ENCODE measurements around the gene LARGE1.

Gene LARGE1

DNA sequence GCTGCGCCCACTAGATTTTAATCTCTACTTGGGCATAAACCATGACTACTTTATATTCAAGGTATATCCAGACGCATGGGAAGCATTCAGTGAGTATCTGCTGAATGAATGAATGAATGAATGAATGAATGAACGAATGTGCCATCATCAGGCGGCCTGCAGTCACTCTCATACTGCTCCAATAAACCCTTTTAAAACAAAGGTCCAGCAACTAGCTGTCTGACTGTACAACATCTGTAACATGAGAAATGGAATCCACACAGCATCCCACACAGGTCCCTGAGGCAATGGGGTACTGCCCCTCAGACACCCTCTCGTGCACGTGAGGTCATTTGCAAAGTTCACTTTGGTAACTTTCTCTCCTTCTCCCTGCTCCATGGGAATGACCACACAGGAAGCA lies 147.5 kb downstream of the LARGE1 start:
- DNase-seq (ENCODE audit: low spot score), result no peak

DNA sequence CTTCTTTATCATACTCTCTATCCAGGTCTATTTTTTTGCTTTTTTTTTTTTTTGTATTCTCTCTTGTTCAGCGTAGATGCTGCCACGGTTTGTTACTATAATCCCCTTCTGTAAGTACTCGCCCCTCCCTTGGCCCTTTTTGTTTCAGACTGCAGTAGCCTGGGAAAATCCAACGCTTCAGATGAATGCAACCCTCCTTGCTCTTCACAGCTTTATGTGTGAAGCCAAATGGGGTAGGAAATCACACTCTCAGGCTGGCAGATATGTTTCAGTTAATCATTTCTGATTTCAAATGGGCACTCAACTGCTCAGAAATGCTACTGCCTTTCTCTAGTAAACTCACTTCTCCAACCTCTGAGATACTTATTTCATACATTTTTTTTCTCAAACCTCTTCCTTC lies 149.1 kb downstream of the LARGE1 start:
- no peak for DNase-seq (ENCODE audit: low spot score)

DNA sequence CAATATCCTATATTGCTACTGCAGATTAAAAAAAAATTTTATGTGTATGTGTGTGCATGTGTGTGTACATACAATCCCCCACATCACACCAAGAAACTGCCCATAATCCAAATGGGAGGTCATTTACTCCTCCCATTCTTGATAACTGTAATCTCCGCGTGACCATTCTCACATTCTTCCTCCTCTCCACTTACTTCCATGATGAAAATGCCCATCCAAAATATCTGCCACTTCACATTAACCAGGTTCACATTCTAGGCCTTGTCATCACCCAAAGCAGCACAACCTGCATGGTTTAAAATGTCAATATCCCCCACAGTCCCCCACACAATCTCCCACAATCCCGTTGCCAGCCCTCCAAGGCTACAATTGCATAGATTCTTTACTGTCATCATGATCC lies 149.6 kb downstream of the LARGE1 start:
- no peak for DNase-seq (ENCODE audit: low spot score)

DNA sequence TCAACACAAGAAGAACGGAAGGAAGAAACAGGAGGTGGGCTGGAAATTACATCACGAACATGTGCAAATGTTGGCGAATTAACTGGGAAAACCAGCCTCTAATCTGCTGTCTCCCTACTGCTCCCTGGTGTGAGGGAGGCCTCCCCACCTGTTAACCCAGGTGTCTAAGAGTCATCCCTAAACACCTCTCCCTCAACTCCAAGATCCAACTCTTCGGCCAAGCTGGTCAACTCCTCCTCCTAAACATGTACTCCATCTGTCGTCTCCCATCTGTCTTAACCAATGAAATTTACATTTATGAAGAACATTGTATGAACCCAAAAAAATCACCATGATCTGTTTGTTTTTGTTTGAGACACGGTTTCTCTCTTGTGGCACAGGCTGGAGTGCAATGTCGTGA lies 154.2 kb downstream of the LARGE1 start:
- no peak for DNase-seq (ENCODE audit: low spot score)

DNA sequence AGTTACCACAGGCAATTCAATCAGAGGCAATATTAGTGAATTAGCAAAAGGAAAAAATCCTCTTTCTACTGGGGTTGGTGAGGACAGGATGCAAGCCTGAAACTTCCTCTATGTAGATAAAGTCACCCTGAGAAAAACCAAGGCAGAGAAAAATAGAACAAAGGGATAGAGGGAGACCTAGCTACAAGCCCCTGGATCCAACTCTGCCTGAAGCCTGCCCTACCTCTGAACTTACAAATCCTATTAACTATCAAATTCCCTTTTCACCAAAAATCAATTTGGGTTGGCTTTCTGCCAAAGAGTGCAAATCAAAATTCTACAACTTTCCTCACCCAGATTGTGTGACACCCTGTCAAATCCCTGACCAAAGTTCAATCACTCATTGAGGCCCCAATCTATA lies 161.3 kb downstream of the LARGE1 start:
- DNase-seq (ENCODE audit: low spot score), result no peak

DNA sequence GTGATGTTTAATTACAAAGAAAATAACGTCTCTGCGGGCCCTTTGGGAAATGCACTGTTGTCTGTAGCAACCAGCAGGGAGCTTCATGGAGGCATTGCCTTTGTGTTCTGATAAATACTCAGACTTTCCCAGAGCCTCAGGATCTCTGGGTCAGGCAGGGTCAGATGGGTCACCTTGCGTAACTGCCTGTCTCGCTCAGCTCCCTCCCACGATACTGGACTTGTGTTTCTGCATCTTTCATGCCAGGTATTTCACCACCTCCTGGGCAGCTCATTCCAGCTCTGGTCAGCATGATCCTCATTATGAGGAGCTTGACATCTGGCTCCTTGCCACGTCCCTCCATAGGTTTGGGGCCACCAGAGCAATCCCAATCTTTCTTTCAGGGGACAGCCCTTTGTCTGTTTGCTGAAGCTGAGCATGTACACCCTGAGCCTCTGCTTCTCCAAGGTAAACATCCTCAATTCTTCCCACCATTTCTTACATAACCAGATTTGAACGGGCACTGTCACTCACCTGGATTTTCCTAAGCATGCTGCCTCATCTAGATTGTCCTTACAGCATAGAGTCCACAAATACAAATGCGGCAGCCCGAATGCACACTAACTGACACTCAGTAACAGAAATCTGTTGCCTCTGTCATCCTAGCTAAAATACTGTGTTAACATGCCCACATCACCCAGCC lies 162.3 kb downstream of the LARGE1 start:
- no peak for DNase-seq (ENCODE audit: low spot score)

DNA sequence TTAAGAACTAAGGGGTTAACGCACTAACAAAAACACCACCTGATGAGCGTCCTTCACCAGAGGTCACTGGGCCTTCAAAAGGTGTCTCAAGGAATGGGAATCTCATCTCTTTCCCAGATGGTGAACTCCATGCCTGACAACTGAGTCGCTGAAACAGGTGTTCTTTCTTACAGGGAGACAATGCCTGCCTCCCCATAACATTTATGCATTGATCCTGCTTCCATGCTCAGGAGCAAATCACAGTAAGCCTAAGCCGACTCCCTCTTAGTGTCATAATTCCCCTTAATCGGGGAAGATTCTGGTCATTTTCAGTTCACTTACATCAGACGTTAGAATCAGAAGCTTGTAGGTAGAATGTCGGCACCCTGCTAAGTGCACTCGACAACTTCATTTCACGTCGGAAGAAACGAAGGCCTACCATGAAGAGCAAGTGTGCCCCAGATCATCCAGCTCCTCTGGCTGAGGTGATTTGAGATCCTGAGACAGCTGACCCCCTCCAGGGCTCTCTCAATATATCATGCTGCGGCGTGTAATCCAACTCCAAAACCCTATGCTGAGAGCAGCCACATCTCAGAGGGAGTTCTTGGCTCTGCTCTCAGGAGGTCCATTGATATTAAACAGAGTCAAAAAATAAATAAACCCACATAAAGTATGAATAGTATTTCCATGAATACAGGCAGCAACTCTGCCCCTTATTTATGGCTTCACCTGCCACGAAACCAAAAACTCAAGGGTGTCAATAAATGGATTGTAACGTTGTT lies 163.1 kb downstream of the LARGE1 start:
- DNase-seq (ENCODE audit: low spot score), result no peak

DNA sequence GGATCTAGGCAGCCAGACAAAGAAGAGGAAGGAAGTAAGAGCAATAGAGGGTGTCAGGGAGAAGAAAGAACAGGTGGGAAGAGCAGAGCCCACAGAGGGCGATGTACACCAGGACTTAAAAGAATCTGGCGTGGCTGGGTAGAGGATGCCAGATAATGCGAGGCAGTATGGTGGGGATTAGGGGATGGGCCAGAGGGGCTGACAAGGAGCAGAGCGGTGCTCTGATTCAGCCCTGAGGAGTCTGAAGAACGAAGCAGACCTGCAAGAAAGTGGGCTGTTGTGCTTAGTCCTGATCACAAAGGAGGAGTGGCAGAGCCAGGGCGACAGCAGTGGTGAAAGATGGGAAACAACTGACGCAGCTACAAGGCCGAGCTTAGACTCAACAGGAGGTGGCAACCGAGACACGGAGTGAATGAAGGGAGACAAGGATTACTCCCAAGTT lies 163.7 kb downstream of the LARGE1 start:
- no peak for DNase-seq (ENCODE audit: low spot score)

DNA sequence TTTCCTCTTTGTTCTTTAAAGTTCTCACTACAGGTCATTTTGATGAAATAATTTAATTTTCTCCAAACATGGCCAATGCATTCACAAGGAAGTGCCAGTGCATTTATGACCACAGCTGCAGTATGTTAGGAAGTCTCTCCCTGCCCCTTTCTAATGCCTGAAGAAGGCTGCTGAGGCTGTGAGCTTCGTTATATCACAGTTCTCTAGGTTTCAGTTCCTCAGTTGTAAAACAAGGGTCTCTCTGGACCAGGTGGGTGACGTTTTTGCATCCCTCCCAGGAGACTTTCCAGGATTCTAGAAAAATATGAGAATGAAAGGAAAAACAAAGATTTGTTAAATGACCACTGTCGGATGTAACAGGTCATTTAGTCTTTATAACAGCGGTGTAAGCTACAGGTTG lies 171.6 kb downstream of the LARGE1 start:
- DNase-seq (ENCODE audit: low spot score), result no peak

DNA sequence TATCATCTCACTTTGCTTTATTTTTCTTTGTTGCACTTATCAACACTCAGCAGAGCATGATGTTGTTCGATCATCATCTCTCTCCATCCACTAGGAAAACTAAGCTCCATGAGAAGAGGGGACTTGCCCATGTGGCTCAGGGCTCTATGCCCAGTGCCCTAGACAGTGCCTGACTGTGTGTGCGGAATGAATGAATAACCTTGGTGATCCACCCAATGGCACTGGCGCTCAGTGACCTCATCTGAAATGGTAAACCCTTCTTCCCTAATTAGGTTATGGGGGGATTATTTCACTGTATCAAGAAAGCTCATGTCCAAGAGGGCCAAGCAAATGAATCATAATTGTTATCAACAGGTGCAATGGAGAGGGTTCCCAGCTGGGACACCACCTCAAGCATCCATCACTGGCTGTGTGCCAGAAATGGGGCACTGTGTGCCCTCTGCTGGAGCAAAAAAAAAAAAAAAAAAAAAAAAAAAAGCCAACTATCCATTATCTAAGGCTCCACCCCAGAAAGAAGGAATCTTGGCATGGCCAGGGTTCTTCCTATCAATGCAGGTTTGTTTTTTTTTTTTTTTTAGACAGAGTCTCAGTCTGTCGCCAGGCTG lies 172.6 kb downstream of the LARGE1 start:
- no peak for DNase-seq (ENCODE audit: low spot score)

DNA sequence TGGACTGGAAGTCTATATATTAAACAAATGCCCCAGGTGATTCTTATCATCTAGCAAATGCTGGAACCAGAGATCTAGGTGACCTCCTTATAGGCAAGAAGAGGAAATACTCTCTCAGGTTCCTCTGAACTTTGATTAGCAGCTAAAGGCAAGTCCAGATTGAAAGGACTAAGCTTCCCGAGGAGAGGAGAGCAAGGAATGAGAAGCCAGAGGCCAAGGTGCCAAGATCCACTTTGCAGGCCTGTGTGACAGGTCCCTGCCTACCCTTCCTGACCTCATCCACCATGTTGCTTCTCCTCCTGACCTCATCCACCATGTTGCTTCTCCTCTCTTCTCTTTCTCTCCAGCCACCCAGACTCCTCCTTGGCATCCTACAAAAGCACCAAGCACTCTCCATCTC lies 173.2 kb downstream of the LARGE1 start:
- no peak for DNase-seq (ENCODE audit: low spot score)

DNA sequence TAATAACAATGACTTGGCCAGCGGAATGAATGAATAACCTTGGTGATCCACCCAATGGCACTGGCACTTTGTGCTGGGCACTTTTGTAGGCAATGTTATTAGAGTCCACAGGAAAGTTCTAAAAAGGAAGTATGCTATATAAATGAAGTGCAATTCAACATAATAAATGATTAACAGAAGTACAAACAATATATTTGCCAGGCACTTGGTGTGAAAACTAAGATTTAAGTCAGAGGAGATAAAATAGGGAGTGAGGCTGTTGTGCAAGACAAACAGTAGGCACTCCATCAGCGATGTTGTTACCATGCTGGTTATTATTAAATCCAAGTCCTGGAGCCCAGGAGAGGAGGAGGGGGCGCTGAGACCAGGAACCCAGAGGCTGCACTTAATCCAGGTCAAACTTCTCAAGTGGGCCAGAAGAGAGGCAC lies 173.8 kb downstream of the LARGE1 start:
- no peak for DNase-seq (ENCODE audit: low spot score)

DNA sequence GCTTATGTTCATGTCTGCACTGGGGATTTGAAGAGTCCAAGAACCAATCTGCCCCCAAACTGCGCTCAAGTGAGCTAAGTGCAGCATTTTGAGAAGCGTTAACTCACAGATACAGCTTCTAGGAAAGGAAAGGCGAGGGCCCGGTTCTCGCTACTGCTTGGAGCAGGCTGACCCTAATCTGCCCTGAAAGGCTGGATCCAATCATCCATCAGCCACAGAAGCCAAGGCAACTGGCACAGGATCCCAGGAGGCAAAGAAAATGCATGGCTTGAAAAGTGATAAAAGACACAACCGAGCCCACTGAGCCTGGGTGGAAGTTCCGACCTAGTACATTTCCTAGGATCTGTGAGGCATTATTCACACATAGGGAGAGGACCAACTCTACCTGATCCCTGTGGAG lies 174.8 kb downstream of the LARGE1 start:
- DNase-seq (ENCODE audit: low spot score), result no peak

DNA sequence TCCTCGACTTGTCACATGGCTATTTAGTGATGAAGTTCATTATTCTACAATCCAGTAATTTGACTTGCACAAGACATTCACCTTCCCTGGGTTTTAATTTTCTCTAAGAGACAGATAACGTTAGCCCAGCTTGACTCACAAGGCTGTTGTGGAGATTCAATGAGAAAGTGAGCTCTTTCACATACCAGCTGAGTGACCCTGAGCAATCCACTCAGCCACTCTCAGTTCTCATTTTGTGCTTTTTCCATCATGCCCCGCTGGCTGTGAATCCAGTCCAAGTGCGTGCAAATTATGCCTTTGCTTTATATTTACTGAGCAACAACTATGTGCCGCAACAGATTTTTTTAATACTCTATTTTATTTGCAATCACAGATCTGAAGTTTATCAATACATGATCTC lies 176.5 kb downstream of the LARGE1 start:
- DNase-seq (ENCODE audit: low spot score), result no peak

DNA sequence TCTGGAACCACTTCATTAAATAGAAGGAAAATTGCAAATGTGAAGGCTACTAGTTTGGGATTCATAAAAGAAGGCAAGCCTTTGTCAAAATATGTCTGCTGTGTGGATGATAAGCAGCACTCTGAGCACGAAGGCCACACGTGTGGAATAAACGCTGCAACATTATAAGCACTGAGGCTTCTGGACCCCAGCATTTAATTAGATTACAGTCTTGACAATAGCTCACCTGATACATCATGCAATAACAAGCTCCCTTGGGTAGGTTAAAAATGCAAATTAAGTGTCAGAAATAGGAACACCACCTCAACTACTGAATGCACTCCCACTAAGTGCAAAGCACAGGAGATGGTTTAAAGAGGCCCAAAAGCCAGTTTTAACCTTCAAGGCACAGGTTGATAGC lies 179.3 kb downstream of the LARGE1 start:
- DNase-seq (ENCODE audit: low spot score), result no peak

DNA sequence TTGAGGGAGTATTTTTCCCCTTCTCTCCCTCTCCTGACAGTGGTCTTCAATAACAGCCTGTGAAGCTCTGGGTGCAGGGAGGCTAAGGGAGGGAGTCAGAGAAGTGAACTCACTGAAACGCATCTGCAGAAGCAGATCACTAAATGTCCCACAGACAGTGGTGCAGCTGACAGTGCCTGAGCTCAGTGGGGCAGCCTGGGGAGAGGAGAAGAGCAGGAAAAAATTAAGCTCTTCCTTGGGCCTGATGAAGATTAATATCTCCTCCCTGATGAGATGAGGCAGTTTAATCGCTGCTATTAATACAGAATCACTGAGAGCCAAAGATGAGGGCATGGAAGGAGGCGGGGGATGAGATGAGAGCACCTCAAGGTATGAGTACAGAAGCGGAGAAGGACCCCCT lies 180.8 kb downstream of the LARGE1 start:
- no peak for DNase-seq (ENCODE audit: low spot score)

DNA sequence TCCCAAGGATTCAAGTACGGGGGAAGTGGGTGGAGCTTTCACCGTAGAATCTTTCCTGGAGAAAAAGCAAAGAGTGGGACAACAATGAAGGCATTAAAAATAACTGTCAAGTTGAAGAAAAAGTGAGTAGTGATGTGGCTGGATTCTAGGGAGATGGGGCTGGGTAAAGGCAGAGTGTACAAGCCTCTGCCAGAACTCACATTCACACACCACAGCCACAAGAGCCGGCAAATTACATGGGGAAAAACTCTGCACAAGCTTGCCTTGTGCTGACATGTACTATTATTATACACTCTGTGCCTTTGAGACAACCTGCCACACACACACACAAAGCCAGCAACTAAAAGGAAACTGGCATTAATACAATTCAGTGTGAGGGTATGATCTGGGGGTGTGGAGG lies 182.6 kb downstream of the LARGE1 start:
- no peak for DNase-seq (ENCODE audit: low spot score)

DNA sequence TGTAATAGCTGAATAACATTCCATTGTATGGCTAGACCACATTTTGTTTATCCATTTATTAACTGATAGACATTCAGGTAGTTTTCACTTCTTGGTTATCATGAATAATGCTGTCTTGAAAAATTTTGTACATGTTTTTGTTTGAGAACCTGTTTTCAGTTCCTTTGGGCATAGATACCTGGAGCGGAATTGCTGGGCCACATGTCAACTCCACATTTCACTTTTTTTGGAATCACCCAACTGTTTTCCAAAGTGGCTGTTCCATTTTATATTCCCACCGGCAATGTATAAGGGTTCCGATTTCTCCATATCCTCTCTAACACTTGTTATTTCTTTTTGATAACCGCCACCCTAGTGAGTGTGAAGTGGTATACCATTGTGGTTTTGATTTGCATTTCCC lies 184.3 kb downstream of the LARGE1 start:
- DNase-seq (ENCODE audit: low spot score), result no peak

DNA sequence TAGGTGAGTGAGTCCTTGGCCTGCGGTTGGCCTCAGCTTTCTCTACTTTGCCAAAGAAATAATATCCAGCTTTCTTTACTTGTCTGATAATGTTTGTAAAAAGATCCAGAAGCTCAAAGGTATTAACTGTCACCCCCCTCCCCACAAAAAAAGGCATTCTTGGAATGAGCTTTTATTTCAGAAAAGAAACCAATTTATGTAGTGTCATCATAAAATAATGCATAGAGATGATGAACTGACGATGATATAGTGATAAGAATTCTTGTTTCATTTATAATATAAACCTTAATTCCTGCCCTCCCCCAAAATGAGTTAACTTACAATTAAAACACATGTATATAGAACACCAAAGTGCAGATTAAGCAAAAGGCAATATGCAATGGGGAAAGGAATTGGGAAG lies 191.4 kb downstream of the LARGE1 start:
- no peak for DNase-seq (ENCODE audit: low spot score)

DNA sequence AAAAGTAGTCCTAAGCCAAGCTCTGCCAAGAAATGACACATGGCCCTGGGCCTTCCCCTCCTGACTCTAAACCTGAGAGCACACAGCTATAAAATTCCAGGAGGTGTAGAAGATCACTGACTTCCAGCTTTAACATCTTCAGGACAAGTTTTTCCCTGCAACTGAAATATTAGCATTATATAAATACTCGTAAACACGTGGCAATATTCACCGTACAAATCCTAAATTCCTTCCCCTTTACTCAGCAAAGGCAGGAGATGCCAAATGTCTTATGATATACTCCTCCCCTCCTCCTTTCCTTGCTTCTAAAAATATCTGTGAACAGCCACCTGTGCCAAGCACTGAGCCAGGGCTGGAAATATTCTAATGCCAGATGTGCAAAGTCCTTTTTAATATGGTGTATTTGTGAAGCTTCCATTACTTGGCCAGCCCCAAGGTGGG lies 194.0 kb downstream of the LARGE1 start:
- peak; percentile 40 for DNase-seq (ENCODE audit: low spot score)

DNA sequence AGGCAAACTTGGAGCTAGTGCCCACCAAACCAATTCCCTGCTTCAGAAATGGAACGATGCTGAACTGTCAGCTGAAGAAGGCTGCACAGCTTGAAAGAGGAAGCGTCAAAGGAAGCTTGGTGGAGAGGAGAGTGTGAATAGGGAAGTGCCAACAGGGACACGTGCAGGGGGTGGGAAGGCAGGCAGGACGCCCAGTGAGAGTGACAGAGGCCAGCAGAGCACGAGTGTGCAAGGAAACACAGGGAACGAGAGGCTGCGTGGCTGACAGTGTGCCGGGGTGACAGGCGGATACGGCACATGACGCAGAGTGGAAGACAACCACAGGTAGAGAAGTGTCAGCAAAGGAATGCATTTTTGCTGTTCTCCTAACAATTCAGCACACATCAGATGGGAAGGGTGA lies 196.4 kb downstream of the LARGE1 start:
- no peak for DNase-seq (ENCODE audit: low spot score)

DNA sequence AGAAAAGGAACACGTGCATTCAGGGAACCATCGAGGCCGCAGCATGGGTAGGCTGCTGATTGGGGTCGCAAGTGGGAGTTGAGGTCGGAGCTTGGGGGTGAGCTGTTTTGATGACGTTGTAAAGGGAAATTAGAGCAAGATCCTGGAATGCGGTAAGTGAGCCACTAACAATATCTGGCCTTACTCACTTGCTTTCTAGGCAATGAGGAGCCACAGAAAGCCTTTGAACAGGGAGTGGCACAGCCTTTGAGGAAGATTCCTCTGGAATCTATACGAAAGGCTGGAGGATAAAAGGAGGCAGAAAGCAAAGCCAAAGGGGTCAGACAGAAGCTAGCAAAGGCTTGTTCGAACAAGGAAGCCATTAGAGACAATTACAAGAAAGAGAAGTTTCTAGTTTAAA lies 197.5 kb downstream of the LARGE1 start:
- no peak for DNase-seq (ENCODE audit: low spot score)

DNA sequence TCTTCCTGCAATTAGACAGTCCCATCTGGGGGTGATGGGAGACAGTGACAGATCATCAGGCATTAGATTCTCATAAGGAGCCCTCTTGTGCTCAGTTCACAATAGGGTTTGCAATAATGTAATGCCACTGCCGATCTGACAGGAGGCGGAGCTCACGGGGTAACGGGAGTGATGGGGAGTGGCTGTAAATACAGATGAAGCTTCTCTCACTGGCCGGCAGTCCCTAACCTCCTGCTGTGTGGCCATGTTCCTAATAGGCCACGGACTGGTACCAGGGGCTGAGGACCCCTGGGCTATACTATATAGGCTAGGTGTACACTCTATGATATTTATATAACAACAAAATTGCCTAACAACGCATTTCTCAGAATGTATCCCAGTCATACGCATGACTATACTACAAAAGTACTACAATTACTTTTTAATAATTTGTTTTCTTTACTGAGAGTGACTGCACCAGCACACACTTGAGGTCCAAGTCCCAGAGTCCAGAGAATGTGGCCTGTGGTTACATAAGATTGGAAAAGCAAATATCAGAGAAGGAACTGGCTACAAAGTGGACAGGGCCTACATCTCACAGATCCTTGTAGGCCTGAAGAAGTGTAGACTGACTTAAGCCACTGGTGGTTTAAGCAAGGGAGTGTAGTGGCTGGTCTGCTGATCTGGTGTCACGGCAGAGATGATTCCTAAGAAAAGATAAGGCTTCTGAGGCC lies 200.0 kb downstream of the LARGE1 start:
- DNase-seq (ENCODE audit: low spot score), result no peak
